GM19455 (cell line): ENCODE results near the gene FABP2.
"Not testable (repeated sequence)": the region's sequence is repeated elsewhere in the genome, so short reads cannot be mapped to it uniquely, and the experiment has no call there.

Experiments
- ATAC-seq: cut with Tn5 transposase; IDR thresholded peaks from one replicate; pipeline ENCODE4 v1.9.1; 2021; ENCODE audit not compliant: unreplicated experiment

Gene FABP2

DNA sequence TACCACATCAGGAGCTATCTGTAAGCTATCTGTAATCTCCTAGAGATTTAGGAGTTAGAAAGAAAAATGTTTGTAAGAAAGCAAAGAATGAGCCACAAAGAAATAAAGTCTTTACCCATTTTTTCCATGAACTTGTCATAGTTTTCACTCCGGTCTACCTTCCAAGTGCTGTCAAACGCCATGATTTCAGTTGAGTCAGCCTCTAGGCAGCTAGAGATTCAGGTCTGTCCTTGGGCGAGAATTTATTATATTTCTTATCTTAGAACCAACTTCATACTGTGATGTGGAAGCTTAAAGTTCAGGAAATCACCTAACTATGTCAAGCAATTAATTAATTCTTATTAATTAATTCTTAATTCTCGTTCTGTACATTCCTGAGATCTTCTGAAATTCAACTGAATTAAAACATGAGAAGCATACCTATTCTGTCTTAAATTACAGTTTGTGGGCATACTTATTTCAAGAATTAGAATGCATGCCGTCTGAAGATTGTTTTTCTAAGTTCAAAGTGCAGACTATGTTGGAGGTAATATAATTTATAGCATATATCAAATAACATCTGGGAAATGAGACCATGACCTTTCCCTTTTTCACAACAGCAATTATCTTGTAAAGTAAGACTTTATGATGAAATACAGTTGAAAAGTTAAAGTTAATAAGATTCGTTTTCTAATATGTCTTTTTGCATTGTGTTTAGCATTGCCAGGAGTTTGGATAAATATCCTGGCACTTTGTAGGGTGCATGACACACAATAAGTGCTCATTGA is at the start of gene FABP2:
Gene FABP2, minus strand, starts transcription at position 218 of the 767 bp plus-strand sequence. Its CDS starts 36 bp downstream, at position 182.
- no peak for ATAC-seq

DNA sequence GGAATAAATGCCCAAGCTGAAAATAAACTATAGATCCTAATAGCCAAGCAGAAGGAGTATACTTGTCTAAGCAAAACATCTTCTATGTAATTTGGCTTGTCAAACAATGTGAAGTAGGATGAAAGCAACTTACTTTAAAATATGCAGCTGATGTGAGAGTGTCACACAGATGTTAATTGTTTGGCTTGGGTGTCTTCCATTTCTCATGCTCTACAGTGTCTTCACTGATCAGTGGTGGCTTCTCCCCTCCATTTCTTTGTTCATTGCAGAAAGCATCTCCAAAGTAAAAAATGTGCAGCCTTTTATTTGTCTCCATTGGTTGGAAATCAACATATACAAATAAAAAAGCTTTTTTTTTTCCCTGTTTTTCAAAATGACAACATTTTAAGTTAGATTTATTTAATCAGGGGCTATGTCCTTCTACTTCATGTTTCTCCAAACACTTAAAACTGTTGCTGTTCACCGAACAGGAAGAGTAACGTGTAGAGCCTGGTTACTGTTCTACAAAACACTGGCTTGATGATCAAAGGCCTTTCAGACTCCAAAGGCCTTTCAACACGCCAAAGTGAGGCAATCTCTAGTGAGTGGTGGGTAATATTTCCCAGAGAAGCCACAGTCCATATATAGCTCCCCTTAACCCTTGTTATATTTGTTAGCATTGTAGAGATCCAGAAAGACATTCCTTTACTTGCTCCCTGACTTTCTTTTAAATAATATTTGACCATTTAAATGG is 49.2 kb upstream of the FABP2 start:
- not testable (repeated sequence) for ATAC-seq

DNA sequence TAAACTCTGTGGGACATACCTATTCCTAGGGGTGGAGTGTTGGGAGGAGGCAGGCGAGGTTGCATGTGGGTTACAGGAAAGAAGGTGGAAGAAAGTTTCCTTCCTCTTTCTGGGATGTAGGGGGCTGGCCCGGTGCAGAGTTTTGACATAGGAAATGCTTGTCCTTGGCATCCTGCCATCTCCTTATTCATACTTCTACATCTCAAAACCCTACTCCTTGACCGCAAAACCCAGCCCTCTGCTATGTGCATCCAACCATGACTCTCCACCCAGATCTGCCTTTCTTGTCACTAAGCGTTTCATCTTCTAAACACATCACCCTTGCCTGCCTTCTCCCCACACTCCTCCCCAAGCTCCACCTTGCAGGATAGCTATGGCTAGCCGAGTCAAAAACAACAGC is 48.5 kb upstream of the FABP2 start:
- ATAC-seq, result peak; percentile 89

DNA sequence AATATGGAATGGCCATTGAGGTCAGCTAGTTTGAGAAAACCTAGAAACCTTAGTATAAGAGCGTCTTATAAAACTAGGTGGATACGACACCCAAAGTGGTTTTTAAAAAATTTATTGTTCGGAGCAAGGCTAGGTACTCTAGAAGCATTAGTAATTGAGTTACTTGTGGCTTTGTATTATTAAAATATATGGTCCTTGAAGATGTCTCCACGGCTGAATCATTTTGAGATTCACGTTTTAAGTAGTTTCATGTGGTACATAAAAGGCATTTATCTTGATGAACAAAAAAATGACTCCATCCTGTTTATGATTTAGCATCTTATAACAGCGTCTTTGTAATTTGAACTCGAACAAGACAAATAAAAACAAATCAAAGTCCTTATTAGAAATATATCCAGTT is 44.9 kb upstream of the FABP2 start:
- not testable (repeated sequence) for ATAC-seq

DNA sequence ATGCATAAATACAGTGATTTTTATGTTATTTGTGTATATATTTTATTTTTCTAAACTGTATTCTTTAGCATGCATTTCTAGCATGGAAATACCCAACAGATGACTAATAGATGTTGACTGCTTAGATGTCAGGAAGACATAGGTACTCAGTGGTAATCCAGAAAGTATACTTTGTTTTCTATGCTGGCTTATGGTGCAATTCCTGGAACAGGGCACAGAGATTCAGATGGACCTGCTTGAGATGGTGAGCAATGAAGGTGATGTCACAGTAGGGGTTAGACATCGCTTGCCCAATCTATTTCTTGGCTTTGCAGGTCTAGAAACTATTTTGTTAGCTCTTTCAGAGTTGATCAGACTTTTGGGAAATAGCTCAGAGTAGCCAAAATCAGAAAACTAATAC is 42.3 kb upstream of the FABP2 start:
- ATAC-seq, result not testable (repeated sequence)

DNA sequence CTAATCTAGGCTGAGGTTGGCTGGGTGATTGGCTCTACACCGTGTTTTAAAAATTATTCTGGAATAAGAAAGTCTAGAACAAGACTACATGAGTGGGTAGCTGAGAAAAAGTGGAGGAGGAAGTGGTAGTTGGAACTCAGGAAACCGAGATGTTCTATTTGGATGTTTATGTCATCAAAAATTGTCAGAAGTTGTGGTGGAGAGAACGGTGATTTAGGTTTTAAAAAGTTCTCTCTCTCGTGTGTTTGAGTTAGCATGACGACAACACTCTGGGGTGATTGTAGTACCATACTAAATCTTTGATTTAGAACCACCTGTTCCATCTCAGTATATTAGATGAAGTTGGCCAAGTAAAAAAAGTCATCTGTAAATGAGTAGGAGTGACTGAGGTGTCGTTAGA is 41.4 kb upstream of the FABP2 start:
- ATAC-seq, result not testable (repeated sequence)

DNA sequence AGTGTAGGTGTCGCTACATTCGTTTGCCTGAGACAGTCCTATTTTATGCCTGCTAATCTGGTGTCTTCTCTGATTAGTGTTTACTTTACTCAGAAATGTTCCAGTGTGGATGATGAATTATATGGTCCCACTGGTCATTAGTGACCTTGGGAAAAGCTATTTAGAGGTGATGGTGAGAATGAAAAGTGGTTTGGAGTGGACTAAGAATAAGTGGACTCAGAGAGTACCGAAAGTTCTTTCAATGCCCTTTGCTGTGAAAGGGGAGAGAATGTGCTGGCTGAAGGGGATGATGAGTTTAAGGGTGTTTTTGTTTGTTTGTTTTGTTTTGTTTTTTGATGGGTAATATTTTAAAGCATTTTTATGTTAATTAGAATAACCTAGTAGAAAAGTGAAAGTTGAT is 40.5 kb upstream of the FABP2 start:
- ATAC-seq, result not testable (repeated sequence)

DNA sequence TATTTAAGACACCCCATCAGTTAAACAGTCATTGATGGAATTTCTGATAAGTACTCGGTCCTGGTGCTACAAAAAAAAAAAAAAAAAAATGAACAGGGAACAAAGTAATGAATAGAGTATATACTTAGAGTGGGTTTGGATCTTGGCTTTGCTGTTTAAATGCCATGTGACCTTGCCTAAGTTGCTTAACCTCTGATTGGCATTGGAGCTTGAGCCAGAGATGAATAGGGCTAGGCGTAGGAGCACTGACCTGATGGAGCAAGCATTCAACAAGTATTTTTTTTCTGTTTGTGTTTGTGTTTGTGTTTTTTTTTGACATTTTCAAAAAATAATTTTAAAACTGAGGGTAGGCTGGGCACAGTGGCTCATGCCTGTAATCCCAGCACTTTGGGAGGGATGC is 37.9 kb upstream of the FABP2 start:
- not testable (repeated sequence) for ATAC-seq

DNA sequence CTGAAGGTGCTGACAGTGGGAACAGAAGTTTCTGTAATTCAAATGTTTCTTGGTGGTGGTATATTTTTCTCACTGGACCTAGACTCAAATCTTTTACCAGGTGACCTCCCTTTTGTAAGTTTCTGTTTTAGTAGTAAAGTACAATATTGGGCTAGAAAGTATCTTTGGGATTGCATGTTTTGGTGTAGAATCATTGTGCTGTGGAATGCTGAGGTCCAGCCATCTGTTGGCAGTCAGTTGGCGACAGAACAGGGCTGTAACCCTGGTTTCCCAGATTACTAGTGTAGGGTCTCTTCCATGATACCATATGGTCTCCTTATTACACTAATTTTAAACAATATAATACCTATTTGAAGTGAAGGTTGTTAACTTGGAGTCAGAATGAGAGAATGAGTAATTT is 34.9 kb upstream of the FABP2 start:
- ATAC-seq, result not testable (repeated sequence)

DNA sequence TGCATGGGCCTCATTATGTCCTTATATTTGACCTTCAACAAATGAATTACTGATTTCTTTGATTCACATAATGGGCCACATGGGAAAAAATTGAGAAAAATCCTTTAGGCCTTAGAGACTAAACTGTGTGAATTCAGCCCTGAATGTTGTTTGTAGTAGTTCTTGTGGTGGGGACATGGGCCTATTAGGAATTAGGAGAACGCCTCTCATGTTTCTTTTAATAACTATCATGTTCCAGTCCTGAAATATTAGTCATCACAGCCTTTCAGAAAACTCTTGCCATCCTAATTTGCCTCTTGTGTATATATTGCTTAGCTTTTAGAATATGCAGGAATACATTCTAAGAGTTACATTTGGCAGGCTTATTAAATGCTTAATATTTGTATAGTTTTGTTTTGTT is 34.1 kb upstream of the FABP2 start:
- ATAC-seq, result not testable (repeated sequence)

DNA sequence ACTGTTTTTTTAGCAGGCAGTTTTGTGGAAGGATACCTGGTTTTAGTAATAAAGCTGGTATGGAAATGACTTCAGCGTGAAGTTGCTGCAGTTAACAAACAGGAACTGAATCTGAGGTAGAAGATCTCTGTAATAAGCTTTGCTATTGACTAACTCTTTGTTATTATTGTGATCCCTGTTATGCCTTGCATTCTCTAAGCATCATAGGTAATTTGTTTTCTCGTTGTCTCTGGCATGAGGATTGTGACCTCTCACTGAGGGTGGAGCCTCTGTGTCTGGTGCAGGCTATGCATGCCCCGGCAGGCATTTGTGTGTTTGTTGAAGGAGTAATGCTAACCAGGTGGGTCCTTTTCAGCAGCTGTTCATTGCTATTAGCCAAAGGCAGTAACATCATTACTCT is 31.4 kb upstream of the FABP2 start:
- ATAC-seq, result not testable (repeated sequence)

DNA sequence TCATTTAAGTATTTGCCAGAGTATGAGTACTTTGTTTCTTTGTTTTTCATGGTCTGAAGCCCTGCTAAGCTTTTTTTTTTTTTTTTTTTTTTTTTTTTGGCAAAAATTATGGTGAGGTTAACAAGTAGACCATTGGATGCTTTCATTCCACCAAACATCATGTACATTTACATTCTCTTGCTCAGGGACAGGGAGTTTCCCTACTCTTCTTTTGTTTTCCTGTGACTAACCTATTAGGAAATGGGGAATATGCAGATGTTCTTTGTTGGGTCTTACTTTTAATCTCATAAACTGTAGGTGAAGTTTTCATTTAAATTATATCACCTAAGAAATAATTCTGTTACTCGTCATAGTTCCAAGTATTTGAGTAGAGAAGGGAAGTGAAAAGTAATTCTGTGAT is 26.2 kb upstream of the FABP2 start:
- ATAC-seq, result not testable (repeated sequence)

DNA sequence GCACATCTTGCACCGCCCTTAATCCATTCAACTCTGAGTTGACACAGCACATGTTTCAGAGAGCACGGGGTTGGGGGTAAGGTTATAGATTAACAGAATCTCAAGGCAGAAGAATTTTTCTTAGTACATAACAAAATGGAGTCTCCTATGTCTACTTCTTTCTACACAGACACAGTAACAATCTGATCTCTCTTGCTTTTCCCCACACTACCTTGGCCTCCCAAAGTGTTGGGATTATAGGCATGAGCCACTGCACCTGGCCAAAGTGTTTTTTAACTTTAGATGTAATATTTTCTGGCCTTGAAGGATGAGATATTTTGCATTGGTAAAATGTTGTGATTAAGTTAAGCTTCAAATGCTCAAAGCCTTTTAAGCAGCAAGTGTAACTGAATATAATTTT is 21.4 kb upstream of the FABP2 start:
- not testable (repeated sequence) for ATAC-seq

DNA sequence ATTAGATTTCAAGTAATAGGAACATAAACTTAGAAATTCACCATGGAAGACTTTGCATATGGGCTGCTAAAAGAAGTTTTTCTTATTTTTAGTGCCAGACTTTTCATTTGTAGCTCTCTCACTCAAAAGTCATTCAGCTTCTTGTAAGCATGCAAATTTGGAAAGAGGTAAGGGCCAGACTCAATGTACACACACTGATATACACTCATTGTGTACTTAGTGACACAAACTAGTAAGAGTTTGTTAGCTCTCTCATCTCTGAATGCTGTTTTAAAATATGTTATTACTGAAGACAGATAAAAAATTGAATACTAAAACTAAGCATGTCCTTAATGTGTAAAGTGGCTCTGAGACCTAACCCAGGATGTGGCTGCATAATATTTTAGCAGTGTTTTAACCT is 18.0 kb upstream of the FABP2 start:
- not testable (repeated sequence) for ATAC-seq

DNA sequence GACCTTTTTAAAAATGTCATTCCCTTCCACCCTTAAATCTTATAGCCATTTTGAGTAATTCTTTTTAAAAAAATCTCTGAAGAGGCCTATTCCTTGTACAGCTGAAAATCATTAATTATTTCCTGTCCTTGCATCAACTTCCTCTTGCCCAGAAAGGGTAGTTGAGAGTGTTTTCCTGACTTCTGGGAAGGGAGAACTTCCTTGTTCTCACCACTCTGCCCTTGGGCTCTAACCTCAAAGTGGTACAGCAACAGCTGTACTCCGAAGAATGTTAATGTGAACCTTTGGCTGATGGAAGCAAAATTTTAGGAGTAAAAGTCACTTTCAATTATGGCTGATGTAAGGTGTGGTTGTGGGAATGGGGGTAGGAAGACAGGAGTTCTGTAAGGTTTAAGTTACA is 15.1 kb upstream of the FABP2 start:
- ATAC-seq, result no peak

DNA sequence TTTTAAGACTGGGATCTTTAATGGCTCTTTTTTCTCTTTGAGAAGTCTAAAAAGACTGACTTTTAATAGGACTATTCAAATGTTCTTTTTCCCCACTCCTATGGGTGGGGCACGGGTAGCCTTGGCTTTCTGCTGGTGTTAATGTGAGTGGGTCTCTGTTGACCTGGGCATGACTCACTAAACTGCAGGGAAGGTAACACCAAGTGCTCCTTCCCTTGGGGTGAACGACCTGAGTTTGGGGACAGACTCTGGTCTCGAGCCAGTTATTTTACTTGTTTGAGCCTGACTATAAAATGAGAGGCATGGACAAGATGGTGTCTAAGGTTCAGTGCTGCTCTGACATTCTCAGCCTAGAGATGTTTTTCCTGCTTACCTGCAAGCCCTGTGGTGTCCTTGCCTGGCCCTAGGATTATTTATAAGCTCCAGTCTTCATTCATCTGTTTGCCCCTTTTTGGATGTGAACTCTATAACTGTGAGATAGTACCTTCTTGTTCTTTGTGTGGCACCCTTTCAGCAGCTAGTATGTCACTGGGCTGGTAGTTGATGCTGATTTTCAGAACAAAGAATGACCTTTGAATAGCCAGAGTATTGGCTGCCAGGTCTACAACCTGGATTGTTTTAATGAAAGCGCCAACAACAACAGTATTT is 14.5 kb upstream of the FABP2 start:
- ATAC-seq, result not testable (repeated sequence)

DNA sequence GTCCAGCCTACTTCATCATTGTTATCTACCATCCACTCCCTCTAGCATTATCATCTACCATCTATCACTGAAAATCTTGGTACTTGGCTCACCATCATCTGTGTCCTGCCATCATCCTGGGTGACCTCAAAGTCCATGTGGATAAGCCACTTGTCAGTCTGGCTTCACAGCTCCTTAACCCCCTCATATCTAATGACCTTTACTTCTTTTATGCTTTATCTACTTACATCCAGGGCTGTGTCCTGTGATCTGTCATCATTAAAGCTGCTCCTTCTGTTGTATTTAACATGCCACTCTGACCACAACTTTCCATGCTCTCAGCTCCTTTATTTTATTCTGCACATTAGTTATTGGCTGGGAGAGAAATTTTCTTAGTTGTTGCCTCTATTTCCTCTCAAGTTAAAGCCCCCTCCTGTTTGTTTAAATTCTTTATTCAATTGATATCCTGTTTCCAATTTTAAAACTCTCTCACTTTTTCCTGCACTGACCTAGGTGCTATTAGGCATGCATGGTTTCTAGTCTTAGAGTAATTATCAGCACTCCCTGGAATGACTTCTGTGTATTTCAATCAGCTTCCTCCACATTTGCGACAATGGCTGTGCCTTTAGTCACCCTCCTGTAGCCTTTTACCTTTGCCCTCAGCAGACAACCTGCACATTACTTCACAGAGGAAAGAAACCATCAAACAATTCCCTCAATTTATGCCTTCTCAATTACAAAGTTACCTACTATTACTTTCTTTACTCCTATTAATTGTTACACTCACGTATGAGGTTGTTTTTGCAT is 8.1 kb upstream of the FABP2 start:
- no peak for ATAC-seq

DNA sequence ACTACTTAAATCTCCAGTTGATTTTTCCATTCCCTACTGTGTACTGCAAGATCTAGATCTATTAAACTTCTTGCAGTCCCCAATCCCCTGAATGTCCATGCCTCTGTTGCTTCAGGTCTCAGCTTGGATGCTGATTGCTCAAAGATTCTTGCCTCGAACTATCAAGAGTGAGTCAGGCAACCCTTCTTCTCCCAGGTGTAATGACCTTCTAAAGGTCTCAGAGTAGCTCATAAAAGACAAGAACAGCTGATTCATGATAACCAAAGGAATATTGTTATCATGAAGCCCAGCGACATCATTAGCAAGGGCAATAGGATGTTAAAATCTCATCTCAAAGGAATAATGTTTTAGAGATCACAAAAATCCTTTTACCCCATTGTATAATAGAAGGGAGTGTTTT is 6.8 kb upstream of the FABP2 start:
- no peak for ATAC-seq

DNA sequence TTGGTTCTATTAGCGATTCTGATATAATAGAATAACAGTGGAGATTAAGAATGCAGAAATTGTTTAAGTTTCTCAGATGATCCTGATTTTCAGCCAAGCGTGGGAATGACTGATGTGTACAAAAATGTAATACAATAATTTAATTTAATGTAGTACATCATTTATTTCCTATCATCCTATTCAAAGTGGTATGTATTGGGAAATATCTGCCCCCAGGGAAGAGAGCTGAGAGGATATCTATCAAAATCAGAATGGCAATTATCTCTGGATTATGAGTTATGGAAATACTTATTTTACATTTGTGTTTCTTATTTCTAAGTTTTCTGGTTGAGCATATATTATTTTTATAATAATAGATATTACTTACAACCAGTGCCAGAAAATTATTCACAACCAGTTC is 3.9 kb downstream of the FABP2 start:
- ATAC-seq, result no peak

DNA sequence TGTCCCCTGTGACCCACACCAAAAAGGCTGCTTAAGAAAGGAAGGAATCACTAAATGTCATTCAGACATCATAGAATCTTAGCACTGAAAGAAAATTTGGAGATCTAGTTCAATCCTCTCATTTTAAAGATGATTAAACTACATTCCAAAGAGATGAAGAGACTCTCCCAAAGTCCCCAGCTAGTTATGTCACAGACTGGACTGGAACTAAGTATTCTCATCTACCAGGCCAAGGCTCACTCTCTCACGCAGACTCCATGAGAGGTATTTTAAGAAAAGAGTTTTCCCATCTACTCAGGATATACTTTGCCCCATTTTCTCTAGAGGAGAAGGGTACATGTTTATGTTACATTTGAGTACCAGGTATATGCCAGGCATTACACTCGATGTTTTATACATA is 6.9 kb downstream of the FABP2 start:
- no peak for ATAC-seq

DNA sequence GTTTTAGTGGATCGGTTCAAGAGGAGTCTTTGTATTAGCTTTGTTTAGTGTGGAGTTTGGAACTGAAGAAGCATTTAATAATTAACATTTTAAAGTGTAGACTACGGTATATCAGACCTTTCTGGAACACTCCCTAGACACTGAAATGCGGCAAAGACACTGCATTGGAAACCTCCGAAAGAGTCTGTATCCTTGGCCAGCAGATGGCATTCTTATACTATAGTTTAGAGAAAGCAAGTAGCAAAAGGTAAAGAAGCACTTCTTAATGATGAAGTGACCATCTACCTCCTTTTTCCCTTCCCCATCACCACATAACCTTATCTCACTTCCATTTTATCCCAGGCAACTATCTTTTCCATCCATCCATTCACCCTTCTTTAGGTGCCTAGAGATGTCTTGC is 7.6 kb downstream of the FABP2 start:
- no peak for ATAC-seq
